ENCODE results near the gene HOXC6.

The HOXC6 gene

GRCh38 chr12:54044425-54045103 is 16.3 kb downstream of the HOXC6 start:
- no peak for DNase-seq

- DNase-seq = no peak
Measured at GRCh38 chr12:54045401-54045800, 17.2 kb downstream of the HOXC6 start.

DNA sequence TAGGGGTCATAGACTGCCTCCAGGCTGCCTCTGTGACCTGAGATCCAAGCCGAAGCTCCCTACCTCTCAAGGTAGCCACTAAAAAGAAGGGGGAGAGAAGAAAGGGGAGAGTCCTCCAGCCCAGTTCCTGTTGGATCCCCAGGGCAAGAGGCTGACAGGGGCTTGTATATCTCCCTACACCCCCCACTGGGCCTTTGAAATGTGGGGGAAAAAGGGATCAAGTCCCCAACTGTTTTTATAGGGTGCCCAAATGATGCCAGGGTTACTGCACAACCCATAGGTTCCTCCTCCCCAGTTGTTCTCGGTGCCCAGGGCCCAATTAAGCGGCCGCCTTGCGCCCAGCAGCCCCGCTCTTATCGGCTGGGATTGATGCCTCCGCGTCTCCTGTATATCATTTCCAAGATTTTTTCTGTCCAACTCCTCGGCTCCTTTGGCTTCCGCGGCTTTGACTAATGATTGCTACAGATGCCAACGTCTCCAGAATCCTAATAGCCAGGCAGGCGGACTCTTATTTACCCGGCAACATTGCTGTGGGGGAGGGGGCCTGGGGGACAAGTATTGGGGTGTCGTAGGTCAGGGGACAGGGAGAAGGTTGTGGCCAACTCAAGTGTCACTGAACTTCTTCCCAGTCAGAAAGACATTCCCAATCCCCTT is 17.8 kb downstream of the HOXC6 start:
- no peak for DNase-seq

GRCh38 chr12:54046809-54047159 is 18.5 kb downstream of the HOXC6 start:
- DNase-seq = no peak

DNA sequence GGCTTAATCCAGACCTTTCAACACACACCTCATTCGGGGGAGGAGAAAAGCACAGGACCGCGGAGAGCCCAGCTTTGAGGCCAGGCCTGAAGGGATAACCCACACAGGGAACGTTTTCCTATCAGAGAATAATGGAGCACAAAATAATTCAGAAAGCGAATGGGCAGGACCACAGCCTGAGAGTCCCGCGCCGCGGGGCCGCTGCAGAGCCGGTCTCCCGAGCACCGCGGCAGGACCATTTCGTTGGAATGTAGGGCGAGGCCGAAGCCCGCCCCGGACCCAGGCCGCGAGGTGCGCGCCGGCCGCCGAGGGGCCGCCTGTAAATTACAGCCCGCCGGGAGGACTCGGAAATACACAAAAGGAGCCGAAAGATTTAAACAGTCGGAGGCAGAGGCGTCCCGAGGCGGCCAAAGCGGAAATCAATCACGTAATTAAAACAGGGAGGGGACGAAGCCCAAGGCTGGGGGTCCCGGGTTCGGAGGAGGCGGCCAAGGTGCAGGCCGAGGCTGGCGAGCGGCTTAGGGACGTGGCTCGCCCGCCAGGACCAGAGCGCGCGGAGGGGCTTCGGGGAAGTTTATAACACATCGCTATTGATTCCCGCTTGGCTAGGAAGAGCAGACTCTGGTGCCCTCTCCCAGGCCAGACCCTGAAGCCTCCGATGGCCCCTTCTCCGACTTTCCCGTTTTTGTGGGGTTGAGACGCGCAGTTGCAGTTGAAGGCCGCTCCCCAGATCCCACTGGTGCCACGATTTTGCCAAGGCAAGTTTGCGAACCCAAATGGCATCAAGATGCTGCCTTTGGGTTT is 19.1 kb downstream of the HOXC6 start:
- DNase-seq = no peak

- no peak for DNase-seq
Measured at GRCh38 chr12:54047964-54048303, 19.7 kb downstream of the HOXC6 start.

DNA sequence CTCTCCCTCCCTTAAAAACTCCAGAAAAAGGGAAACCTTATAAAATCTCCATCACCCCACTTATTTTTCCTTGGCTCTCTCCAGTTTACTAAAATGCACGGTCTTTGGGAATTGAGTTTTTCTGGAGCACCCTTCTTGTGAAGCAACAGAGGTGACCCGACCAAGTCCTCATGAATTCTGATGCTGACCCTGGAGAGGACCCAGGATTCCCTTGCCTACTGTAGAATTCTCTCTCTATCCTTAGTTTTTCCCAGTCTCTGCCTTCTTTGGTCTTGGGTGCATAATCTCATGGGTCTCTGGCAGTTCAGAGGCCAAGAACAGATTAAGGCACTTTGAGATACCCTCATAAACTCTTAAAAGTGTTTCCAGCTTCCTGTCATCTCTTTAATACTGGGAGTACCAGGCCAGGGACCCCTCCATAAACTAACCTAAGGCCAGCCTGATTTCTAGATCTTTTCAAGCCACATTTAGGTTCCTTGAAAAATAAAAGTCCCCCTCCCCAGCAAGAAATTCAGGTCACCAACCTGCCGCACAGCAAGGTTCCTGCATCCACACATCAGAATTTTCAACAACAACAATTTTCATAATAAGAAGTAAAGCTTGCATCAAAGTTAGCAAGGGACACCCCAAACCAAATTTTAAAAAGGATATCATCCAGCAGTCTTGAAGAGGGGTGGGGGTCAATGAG is 20.3 kb downstream of the HOXC6 start:
- no peak for DNase-seq

DNA sequence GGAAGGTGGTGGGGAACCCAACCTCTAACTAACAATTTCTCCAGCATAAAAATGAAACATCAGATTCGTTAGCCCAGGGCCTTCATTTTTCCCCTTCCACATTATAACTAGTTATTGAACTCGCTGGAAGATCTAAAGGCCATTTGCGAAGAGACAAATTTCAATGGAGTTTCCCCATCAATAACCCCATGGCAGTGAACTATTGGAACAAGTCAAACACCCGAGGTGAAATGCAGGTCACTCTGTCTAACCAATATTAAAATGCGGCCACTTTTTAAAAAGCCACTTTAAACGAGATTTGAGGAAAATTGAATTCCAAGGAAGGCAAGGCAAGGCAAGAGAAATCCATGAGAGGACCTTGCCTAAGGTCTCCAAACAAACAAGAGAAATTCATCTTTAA is 20.9 kb downstream of the HOXC6 start:
- no peak for DNase-seq

GRCh38 chr12:54050482-54050810 is 22.2 kb downstream of the HOXC6 start:
- no peak for DNase-seq

DNA sequence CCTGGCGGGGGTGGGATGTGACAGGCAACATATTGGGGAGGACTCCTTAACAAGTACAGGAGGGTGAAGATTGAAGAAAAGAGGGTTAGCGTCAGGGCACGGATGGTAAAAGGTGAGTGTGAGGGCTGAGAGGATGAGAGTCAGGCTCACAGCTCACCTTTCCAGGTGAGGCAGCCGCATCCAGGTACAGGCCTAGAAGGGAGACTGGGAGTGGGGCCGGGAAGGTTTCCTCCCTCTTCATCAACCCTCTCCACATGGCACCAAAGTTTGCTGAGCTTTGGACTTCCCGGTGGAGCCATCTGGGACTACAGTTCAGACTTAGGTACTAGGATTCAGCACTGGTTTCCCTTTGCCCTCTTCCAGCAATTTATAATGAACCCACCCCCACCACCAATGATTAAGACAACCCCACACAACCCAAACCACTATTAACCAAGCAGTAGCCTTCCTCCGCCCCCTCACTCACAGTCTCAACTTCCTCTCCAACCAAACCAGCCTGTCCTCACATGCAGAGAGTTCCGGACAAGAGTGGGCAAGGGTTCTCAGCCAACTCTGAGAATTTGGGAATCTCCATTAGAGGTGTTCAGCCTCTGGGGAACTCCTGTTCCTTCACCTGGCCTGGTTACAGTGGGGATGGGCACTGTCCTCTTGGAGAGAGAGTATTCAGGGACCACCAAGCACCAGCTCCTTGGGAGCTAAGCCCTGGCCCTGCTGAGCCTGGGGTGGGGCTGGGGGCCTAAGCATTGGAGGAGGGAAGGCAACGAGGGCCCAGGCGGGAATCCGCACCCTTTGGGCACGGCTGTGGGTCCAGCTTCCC is 23.0 kb downstream of the HOXC6 start:
- DNase-seq = no peak

GRCh38 chr12:54051874-54052437 is 23.7 kb downstream of the HOXC6 start:
- no peak for DNase-seq

- DNase-seq = no peak
Measured at GRCh38 chr12:54052438-54053002, 24.3 kb downstream of the HOXC6 start.

- no peak for DNase-seq
Measured at GRCh38 chr12:54053003-54053750, 24.9 kb downstream of the HOXC6 start.

DNA sequence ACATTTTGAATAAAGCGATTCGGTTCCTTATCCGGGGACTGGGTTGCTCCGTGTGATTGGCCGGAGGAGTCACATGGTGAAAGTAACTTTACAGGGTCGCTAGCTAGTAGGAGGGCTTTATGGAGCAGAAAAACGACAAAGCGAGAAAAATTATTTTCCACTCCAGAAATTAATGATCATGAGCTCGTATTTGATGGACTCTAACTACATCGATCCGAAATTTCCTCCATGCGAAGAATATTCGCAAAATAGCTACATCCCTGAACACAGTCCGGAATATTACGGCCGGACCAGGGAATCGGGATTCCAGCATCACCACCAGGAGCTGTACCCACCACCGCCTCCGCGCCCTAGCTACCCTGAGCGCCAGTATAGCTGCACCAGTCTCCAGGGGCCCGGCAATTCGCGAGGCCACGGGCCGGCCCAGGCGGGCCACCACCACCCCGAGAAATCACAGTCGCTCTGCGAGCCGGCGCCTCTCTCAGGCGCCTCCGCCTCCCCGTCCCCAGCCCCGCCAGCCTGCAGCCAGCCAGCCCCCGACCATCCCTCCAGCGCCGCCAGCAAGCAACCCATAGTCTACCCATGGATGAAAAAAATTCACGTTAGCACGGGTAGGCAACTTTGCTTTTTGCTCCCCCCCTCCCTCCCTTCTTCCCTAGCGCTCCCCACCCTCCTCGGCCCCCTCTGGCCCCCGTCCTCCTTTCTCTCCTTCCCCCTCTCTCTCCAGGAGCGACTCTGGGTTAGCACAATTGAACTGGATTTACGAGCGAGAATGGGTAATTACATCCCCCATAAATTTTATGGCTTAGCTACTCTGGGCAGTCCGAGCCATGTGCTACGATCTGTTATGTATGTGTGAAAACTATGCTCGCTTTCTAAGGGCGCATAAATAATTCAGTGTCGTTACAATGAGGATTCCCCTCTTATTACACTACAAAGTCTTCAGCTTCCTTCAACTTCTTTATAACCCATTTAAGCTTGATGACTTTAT is 25.8 kb downstream of the HOXC6 start, which contains the start of gene HOXC4:
TSS of gene HOXC4 (plus strand) at position 85 of the 991 bp plus-strand sequence. CDS start at position 173, 88 bp downstream.
- no peak for DNase-seq

DNA sequence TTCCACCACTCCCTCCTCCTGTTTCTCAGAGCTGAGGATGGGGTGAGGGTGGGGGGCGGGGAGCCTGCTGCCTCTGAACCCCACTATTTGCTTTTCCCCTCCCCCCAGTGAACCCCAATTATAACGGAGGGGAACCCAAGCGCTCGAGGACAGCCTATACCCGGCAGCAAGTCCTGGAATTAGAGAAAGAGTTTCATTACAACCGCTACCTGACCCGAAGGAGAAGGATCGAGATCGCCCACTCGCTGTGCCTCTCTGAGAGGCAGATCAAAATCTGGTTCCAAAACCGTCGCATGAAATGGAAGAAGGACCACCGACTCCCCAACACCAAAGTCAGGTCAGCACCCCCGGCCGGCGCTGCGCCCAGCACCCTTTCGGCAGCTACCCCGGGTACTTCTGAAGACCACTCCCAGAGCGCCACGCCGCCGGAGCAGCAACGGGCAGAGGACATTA is 26.5 kb downstream of the HOXC6 start:
- DNase-seq = no peak

DNA sequence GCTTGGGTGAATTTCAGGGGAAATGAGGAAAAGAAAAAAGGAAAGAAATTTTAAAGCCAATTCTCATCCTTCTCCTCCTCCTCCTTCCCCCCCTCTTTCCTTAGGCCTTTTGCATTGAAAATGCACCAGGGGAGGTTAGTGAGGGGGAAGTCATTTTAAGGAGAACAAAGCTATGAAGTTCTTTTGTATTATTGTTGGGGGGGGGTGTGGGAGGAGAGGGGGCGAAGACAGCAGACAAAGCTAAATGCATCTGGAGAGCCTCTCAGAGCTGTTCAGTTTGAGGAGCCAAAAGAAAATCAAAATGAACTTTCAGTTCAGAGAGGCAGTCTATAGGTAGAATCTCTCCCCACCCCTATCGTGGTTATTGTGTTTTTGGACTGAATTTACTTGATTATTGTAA is 27.3 kb downstream of the HOXC6 start:
- DNase-seq = no peak

GRCh38 chr12:54056110-54056509 is 27.9 kb downstream of the HOXC6 start:
- DNase-seq = no peak

- DNase-seq = no peak
Measured at GRCh38 chr12:54058128-54058768, 30.0 kb downstream of the HOXC6 start.

DNA sequence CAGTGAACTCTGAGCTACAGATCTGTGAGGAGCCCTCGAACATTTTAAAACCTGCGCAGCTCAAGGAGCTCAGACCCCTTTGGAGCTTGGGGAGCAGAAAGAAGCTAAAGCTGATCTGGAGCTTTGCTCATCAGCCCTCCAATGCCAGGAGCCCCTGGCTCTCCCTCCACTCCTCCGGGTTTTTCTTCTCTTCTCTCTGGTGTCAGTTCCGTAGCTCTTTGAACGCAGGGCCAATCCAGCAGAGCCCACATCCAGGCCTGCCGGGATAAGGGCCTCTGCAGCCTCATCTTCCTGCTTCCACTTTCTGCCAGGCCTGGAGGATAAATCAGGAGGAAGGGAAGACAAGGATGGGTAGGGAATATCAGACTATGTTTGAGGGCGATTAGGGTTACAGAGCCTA is 31.4 kb downstream of the HOXC6 start:
- no peak for DNase-seq
